Right lobe of liver (tissue), 4 donors: ENCODE results near the gene AKR1C1.

ENCODE experiments used
- CTCF ChIP-seq, 4 donors: fragments of 200-600 bp in 3 of 4; fragments of 450-650 bp in 1 of 4; IDR thresholded peaks; one replicate each; pipeline versions ENCODE4 v1.5.1 to v1.8.0; 2016 to 2022; ENCODE audit warnings: antibody characterized with exemption in 4 of 4, mild to moderate bottlenecking in 2 of 4
- POLR2A ChIP-seq: fragments of 450-650 bp; IDR thresholded peaks from one replicate; pipeline ENCODE4 v1.6.1; 2017; ENCODE audit warnings: antibody characterized with exemption, mild to moderate bottlenecking
- donor health status: DM: no; HTN: no; CAD: no.
- donor health status: DM: no; HTN: no; CAD: no.
- donor health status: DM: no; HTN: yes; CAD: no.

DNA sequence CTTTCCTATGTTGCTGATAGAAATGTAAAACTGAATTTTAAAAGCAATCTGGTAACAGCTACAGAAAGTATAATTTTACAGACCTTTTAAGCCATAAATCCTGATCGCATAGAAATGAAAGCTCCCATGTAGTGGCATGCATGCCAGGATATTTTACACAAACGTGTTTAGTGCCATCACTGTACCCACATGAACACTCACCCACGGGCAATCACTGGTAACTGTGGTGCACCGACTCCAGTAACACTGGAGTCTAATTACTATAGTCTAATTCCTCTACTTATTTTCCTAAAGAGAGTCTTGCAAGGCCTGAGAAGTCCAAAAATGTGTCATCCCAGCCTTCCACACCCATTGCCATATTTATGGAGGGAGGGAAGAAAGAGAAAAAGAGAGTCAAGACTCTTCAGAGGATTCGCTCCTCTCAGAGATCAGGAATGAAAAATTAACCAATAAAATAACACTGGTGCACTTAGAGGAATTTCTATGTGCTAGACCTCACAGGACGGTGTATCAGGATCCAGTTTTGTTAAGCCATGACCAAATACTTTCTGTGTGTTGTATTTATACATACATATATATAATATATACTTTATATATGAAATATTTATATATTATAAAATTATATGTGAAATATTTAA, 48.9 kb upstream of the AKR1C1 start:
- TF ChIP-seq CTCF (IDR thresholded peaks at IDR 0.05) (no peak), POLR2A (no peak)
